ENCODE results near the gene SH2D4B.

SH2D4B gene

GRCh38 chr10:80504158-80504811 lies 33.4 kb upstream of the SH2D4B start:
- DNase-seq (ENCODE audit: low read depth), result no peak

DNA sequence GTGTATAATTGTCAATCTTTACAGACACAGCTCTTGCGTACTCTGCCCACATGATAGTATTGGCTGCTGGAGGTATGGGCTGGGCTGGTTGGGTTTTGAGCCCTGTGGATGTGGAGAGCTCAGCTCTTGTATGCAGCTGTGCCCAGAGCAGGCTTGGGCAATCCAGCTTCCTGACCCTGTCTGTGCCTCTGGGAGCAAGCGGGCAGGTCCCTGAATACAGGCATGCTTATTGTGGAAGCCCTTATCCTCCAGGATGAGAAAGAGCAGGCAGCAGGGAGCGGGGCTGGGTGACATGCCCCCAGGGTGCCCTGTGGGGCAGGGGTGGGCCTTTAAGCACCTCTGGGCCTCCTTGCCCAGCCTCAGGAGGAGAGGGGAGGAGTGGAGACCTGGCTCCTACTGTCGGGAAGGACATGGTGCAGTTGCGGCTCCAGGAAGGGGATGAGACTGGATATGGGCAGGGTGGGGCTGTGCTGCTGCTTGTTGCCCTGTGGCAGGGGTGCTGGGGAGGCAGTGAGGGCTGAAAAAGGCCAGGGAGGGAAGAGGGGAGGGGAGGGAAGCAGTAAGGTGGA lies 32.7 kb upstream of the SH2D4B start:
- no peak for DNase-seq (ENCODE audit: low read depth)

DNA sequence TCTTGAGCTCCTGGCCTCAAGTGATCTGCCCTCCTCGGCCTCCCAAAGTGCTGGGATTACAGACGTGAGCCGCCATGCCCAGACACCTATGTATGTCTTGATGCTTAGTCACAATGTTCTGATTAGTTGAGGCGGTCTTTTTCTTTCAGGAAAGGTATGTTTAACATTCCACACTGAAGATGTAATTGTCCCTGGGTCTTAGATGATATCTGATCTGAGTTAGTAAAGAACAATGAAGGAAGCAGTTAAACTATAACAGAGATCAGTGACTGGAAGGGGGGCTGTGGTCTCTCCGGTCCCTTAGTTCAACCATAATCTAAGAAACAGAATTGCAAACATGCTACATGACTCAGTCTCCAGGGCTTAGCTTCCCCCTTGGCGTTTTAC lies 31.5 kb upstream of the SH2D4B start:
- DNase-seq (ENCODE audit: low read depth), result peak; percentile 65

DNA sequence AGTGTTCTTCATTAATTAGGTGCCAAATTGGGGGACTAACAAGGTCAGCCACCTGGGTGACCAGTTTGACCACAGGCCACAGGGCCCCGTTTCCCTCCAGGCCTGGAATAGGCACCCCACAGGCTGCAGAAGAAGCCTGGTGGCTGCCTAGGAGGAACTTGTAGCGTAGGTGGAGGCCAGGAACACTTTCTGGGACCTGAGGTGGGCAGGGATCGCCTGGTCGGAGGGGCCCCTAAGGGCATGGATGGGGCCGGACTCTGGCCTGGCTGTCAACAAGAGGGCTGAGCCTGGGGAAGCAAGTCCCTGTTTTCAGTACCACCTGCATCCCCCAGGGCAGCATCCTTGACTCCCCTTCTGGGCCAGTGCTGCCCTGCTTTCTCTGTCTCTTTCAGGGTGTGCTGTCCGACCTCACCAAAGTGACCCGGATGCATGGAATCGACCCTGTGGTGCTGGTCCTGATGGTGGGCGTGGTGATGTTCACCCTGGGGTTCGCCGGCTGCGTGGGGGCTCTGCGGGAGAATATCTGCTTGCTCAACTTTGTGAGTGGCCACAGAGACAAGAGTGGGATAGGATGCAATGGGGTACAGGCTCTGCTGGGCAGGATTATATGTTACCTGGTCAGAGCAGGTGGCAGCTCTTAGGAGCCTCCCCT lies 30.7 kb upstream of the SH2D4B start:
- no peak for DNase-seq (ENCODE audit: low read depth)

DNA sequence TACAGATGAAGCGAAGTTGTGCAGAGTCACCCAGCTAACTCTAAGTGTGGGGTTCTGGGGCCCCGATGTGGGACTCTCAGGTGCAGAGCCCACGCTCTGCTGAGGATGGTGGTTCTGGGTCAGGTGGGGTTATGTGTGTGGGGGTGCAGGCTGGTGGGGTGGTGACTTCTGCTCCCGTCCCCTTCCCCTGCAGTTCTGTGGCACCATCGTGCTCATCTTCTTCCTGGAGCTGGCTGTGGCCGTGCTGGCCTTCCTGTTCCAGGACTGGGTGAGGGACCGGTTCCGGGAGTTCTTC lies 28.6 kb upstream of the SH2D4B start:
- DNase-seq (ENCODE audit: low read depth), result no peak

DNA sequence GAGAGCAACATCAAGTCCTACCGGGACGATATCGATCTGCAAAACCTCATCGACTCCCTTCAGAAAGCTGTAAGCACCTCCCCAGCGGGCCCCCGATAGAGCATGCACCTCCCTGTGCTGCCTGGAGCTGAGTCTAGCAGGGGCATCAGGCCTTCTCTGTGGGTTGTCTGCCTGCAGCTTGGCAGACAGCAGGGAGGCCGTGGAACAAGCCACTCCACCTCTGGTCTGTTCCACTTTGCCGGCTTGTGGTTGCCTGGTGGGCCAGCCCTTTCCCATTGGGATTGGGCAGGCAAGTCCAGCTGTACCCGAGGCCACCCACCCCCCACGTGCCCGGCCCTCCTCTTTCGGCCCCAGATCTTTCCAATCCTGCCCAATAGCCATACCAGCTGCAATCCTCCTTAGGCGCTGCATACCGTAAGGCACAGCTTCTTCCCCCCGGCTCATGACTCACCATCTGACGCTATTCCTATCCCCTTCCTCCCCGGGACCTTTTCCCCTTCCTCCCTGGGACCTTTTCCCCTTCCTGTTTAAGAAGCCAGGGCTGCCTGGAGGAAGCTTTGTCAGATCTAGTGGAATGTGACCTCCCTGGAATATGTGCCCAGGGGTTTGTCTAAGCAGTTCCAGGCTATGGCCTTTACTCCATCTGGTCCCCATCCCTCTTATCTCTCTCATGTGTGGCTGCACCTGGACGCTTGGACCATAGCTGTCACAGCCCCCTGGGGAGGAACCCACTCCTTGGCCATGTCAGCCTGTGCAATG lies 28.1 kb upstream of the SH2D4B start:
- DNase-seq (ENCODE audit: low read depth), result peak; percentile 83

DNA sequence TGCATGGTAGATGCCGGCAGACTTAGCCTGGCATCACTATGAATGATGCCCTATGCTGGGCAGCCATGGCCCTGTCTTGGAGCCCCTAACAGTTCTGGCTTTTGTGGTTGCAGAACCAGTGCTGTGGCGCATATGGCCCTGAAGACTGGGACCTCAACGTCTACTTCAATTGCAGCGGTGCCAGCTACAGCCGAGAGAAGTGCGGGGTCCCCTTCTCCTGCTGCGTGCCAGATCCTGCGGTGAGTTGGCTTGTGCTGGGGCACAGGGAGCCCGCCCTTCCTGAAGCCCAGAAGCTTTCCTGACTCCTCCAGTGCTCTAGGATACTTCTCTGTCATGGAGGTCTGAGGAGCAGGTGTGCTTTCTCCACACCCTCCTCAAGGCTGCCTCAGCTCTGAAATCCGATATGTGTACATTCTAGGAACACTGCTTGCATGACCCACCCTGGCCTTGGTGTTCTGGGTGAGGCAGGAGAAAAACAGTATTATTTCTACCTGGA lies 25.6 kb upstream of the SH2D4B start:
- DNase-seq (ENCODE audit: low read depth), result no peak

DNA sequence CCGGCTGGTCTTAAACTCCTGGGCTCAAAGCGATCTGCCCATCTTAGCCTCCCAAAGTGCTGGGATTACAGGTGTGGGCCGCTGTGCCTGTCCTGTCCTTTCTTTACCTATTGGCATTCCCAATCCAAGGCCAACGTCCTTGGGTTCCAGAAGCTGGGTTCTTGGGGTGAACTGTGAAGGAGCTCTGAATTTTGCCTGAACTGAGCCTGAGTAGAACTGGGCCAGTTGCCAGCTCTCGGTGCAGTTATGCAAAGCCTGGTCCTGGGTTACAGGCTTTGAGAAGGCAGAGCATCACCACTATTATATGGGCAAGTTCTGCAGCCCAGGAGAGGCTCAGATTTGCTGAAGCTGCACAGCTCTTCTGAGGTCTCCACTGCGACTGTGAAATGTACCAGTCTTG lies 24.6 kb upstream of the SH2D4B start:
- DNase-seq (ENCODE audit: low read depth), result no peak

- no peak for DNase-seq (ENCODE audit: low read depth)
These were observed 22.2 kb upstream of the SH2D4B start for GRCh38 chr10:80515511-80515910.

- no peak for DNase-seq (ENCODE audit: low read depth)
These were observed 21.8 kb upstream of the SH2D4B start for GRCh38 chr10:80515941-80516340.

DNA sequence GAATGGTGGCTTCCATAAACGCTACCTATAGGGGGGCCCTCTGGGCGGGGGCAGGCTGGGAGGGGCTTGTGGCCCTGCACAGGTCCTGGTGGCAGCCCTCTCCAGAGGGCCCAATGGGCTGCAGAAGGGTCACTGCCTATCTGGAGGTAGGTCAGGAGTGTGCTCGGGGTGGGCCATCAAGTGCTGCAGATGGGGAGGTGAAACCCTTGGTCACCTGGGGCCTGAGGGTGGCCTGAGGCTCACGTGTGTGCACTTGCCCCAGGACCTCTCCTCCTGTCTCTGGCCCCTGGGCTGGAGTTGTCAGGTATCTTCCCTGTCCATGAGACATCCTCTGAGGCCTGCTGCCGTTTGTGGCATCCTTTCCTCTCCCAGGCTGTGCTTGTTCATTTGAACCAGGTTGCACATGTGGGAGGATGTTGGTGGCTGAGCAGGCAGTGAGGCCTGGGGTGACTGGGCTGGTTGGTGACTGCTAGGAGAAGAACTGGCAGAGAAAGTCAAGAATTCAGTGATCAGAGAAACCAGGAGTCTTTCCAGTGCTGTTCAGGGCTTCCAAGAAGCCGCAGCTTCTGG lies 21.1 kb upstream of the SH2D4B start:
- no peak for DNase-seq (ENCODE audit: low read depth)

GRCh38 chr10:80517416-80518142 lies 20.1 kb upstream of the SH2D4B start:
- DNase-seq (ENCODE audit: low read depth), result no peak

DNA sequence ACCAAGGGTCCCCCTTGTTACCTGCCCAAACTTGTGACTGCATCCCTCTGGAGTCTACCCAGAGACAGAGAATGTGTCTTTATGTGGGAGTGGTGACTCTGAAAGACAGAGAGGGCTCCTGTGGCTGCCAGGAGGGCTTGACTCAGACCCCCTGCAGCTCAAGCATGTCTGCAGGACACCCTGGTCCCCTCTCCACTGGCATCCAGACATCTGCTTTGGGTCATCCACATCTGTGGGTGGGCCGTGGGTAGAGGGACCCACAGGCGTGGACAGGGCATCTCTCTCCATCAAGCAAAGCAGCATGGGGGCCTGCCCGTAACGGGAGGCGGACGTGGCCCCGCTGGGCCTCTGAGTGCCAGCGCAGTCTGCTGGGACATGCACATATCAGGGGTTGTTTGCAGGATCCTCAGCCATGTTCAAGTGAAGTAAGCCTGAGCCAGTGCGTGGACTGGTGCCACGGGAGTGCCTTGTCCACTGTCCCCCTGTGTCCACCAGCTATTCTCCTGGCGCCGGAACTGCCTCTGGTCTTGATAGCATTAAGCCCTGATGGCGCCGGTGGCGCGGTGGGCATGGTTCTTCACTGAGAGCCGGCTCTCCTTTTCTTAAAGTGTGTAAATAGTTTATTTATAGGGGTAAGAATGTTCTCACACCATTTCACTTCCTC lies 19.4 kb upstream of the SH2D4B start:
- DNase-seq (ENCODE audit: low read depth), result no peak

DNA sequence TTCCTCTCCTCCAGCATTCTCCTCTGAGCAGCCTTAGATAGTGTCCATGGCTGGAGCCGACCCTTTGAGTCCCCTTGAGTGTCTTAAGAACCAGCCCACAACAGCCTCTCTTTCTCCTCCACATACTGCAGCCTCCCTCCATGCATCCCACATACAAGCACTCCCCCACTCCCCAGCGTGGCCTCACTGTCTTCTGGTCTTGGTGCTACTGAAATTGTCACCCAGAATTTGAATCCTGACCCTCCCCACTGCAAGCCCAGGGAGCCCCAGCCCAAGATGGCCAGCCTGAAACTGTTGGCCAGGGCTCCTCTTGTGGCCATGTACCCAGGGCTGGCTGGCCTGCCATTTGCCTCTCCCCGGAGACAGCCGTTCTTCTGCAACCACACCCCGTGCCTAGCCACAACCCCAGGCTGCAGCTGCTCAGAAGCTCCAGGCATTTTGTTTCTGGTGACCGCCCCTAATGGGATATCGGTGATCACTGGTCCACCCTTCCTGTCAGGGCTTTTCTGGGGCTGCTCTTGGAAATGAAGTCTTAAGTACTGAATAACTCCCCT lies 18.8 kb upstream of the SH2D4B start:
- DNase-seq (ENCODE audit: low read depth), result no peak

DNA sequence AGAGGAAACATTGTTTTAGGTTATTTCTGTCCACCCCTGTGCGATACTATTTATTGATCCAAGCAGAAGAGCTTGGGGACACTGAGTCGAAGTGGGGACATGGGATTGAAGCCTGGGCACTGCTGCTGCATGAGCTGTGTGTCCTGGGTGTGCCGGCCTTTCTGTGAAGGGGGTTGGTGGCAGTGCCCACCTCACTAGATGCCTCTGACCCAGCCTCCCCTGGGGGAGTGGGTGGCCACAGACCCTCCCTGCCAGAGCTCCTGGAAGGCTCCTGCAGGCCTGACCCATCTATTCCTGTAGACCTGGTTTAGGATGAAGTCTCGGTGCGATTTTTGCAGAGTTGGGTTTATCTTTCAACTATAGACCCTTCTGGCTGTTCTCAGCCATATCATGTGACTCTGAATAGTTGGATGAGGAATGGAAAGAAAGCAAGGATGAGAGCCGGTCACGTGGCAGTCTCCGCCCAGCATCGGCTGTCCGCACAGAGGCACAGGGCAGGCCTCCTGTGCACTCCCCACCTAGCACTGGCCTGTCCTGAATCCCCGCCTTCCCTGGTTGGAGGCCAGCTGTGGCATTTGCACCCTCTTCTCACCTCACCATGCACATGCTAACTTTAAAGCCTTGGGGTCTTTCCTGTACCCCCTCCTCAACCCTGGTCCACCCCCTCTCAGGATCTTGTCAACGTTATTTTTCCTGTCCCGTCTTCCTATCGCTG lies 17.6 kb upstream of the SH2D4B start:
- DNase-seq (ENCODE audit: low read depth), result no peak

GRCh38 chr10:80520661-80521470 lies 16.8 kb upstream of the SH2D4B start:
- no peak for DNase-seq (ENCODE audit: low read depth)

DNA sequence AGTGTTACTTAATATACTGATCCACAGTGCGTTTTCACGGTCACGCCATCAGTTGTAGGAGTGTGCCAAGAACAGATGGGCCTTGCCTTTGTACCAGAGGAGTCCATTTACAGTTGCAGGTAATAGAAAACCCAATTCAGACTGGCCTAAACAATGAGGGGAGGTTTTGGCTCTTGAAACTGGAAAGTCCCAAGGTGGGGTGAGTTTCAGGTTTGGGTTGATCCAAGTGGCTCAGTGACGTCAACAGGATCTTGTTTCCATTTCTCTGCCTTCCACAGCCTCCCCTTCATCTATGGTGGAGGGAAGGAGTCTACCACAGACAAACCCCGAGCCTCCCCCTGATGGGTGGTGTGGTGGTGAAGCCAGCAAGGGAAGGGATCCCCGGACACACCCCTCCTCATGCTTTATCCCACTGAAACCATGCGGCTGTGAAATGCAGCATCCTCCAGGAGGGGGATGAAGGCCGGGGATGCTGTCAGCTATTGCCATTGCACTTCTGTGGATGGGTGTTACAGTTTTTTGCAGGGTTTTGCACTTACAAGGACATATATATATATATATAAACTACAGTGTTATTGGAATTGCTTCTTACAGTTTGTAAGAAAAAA lies 14.8 kb upstream of the SH2D4B start:
- no peak for DNase-seq (ENCODE audit: low read depth)

DNA sequence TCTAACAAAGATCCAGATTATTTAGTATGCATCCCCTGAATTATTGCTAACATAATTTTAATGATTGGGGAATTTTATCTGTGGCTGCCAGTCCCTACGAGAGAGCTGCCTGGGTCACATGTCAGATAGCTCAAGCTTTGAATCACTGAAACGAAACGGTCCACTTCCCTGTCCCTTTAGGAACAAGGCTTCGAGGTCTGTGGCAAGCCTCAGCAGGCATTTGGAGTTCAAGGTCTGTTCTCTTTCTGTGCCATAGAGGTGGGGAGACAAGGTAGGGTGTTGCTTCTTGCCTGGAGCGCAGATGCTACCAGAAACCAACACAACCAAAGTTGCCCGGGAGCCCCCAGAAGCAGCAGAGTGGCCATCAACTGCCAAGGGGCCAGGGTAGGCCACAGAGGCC lies 13.9 kb upstream of the SH2D4B start:
- DNase-seq (ENCODE audit: low read depth), result no peak
